Endothelial cell (in vitro differentiated cells): ENCODE data around the gene ZNF664. TPM values are rescaled to one million over a fixed set of nuclear protein-coding genes. Genes with fewer than 3 reads are reported as not detected.

Source experiments
- DNase-seq: peaks from one replicate; pipeline ENCODE4 v3.0.0; 2021; ENCODE audit warnings: low spot score
- H3K27ac Mint-ChIP-seq: one replicate; pipeline ENCODE4 v1.8.0; 2021; ENCODE audit warnings: mixed read lengths, inconsistent platforms; ENCODE audit not compliant: unreplicated experiment
- H3K27me3 Mint-ChIP-seq: one replicate; pipeline ENCODE4 v1.8.0; 2021; ENCODE audit warnings: mild to moderate bottlenecking, moderate library complexity, mixed read lengths, inconsistent platforms; ENCODE audit not compliant: unreplicated experiment
- H3K36me3 Mint-ChIP-seq: one replicate; pipeline ENCODE4 v1.8.0; 2021; ENCODE audit warnings: mild to moderate bottlenecking, low read depth, mixed read lengths, inconsistent platforms; ENCODE audit not compliant: unreplicated experiment
- H3K4me1 Mint-ChIP-seq: one replicate; pipeline ENCODE4 v1.8.0; 2021; ENCODE audit warnings: mild to moderate bottlenecking, mixed read lengths, inconsistent platforms; ENCODE audit not compliant: unreplicated experiment
- H3K4me3 Mint-ChIP-seq: one replicate; pipeline ENCODE4 v1.8.0; 2021; ENCODE audit warnings: mild to moderate bottlenecking, mixed read lengths, inconsistent platforms; ENCODE audit not compliant: unreplicated experiment
- H3K9me3 Mint-ChIP-seq: one replicate; pipeline ENCODE4 v1.8.0; 2021; ENCODE audit warnings: mixed read lengths, inconsistent platforms; ENCODE audit not compliant: unreplicated experiment
- total RNA-seq: library from RNA; stranded (reverse); fragmentation: NEBNext Ultra II Directional; extraction: Animal tissue kit (Norgen Biotek cat#: 25700); gene quantifications from one replicate; pipeline ENCODE4 v1.2.1, GENCODE V29; 2021; ENCODE audit not compliant: unreplicated experiment
- TF ChIP-seq, protein P1 (sequence below): fragments of 200-600 bp; sonication (generic); IDR thresholded peaks from one replicate; pipeline ENCODE4 v1.5.0; 2021; ENCODE audit warnings: antibody characterized with exemption; ENCODE audit not compliant: unreplicated experiment

The ZNF664 gene
- total RNA-seq, 1 donor from 2014 or later = 119 TPM

DNA sequence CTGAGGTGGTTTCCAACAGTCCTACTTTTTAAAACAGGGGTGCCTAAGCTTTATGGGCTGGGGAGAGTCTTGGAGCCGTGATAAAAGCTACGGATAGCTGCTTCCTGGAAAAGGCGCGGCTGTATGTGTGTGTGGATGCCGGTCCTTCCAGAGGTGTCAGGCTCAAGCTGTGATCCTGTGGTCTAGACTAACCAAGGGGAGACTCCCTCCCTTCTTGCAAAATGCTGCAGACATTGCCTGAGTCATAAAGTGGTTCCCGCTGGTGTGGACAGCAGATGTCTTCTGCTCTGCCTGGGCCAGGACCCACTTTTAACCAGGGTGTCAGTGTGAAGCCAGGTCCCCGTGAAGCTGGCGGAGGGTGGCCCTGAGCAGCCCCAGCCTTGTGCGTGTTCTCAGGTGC is 38.2 kb upstream of the ZNF664 start:
- H3K9me3 Mint-ChIP-seq = no peaks in the 10 kb centered on the region

DNA sequence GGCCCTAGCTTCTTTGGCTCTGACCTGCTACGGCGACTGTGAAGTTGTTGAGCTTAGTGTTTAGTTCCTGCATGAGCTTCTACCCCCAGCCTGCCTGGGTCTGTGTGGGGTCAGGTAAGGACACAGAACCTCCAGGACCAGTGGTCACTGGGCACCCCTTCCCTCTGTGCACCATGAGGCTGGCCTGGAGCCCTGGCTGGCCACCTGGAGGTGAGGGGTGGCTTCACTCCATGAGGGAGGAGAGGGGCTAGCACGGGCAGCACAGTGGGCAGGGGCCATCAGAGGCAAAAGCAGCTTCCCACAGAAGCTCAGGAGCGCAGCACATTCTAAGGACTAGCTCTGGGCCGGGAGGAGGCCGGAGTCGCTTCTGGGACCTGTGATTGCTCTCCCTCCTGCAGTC is 37.1 kb upstream of the ZNF664 start:
- Mint-ChIP-seq H3K36me3 (peaks cover 23% of the 10 kb centered on the region), H3K27me3 (peaks cover 6% of the 10 kb centered on the region), H3K4me1 (peaks cover 4% of the 10 kb centered on the region), H3K9me3 (no peaks in the 10 kb centered on the region), H3K27ac (no peak overlapping the region), H3K4me3 (no peak overlapping the region)
- TF ChIP-seq, protein P1, sequence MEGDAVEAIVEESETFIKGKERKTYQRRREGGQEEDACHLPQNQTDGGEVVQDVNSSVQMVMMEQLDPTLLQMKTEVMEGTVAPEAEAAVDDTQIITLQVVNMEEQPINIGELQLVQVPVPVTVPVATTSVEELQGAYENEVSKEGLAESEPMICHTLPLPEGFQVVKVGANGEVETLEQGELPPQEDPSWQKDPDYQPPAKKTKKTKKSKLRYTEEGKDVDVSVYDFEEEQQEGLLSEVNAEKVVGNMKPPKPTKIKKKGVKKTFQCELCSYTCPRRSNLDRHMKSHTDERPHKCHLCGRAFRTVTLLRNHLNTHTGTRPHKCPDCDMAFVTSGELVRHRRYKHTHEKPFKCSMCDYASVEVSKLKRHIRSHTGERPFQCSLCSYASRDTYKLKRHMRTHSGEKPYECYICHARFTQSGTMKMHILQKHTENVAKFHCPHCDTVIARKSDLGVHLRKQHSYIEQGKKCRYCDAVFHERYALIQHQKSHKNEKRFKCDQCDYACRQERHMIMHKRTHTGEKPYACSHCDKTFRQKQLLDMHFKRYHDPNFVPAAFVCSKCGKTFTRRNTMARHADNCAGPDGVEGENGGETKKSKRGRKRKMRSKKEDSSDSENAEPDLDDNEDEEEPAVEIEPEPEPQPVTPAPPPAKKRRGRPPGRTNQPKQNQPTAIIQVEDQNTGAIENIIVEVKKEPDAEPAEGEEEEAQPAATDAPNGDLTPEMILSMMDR = no peak
- DNase-seq = no peak

More for the DNA sequence above, 38.2 kb upstream of the ZNF664 start:
- H3K27me3 Mint-ChIP-seq = peaks cover 6% of the 10 kb centered on the region
- peaks cover 19% of the 10 kb centered on the region for H3K36me3 Mint-ChIP-seq
- no peak overlapping the region for H3K27ac Mint-ChIP-seq
- no peak for DNase-seq
- no peak overlapping the region for H3K4me3 Mint-ChIP-seq
- peaks cover 4% of the 10 kb centered on the region for H3K4me1 Mint-ChIP-seq
- TF ChIP-seq, protein P1 = no peak

DNA sequence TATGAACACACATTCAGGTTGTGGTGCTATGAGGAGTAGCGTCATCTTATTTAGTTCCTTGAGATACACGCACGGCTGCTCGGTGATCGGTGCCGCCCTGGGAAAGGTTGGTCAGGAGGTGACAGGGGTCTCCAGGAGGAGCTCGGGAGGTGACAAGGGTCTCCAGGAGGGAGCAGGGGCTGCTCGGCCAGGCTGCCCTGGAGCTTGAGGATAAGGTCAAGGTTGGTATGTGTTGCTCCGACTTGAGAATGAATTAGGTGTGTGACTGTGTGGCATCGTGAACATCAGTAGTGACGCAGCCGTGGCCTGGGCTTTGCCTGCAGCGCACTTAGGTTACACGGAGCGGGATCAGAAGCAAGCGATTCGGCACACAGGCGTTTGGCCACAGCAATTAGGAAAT is 36.5 kb upstream of the ZNF664 start:
- peak overlapping the region; percentile 39 for H3K4me3 Mint-ChIP-seq
- H3K27ac Mint-ChIP-seq = no peak overlapping the region
- H3K4me1 Mint-ChIP-seq = peaks cover 4% of the 10 kb centered on the region
- no peak for DNase-seq
- peaks cover 6% of the 10 kb centered on the region for H3K27me3 Mint-ChIP-seq
- H3K36me3 Mint-ChIP-seq = peaks cover 28% of the 10 kb centered on the region
- TF ChIP-seq, protein P1 = no peak
- H3K9me3 Mint-ChIP-seq = no peaks in the 10 kb centered on the region

DNA sequence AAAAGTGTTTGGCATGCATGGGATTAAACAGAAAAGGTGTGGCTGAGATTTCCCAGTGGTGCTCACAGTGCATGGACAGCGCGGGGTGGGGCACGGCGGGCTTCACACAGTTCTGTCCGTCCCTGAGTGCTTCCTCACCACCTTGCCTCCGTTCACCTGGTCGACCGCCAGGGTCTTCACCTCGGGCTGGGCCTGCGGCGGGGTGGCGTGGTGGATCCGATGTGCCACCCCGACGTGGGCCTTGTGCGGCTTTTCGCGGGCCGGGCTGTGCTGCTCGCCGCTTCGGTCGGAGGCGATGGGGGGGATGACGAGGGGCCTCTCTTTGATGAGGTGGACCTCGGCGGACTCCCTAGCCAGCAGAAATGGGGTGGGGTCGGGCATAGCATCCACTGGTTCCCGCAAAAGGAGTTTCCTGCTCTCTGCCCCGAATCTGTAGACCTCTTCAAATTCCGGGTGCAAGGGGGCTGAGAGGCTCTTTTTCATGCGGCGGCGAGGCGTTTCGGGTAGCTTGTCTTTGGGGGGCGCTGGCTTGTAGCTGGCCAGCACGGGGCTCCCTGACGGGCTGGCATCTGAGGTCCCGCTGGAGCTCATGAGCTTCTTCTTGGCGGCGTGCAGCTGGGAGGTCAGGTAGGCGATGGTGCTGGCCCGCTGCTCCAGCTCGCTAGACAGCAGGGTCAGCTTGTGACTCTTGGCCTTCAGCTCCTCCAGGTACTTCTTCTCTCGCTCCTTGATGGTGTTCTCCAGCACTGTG is 35.9 kb upstream of the ZNF664 start:
- peaks cover 6% of the 10 kb centered on the region for H3K27me3 Mint-ChIP-seq

More for the DNA sequence above, 35.9 kb upstream of the ZNF664 start:
- peaks cover 34% of the 10 kb centered on the region for H3K36me3 Mint-ChIP-seq
- DNase-seq = no peak
- H3K9me3 Mint-ChIP-seq = peaks cover 4% of the 10 kb centered on the region
- TF ChIP-seq, protein P1 = no peak
- no peak overlapping the region for H3K27ac Mint-ChIP-seq
- H3K4me1 Mint-ChIP-seq = peaks cover 4% of the 10 kb centered on the region
- H3K4me3 Mint-ChIP-seq = peak overlapping the region; percentile 70
